HepG2 (cell line): ENCODE data around the gene TBCD. TPM values are rescaled to one million over a fixed set of nuclear protein-coding genes. Genes with fewer than 3 reads are reported as not detected.

Source experiments
- AHDC1 ChIP-seq: sonication (generic); formaldehyde crosslinking; IDR thresholded peaks from 2 replicates; pipeline ENCODE4 v1.5.1; 2020; ENCODE audit warnings: mild to moderate bottlenecking, missing genetic modification reagents, borderline replicate concordance
- BCL6 ChIP-seq: IDR thresholded peaks from 2 replicates; pipeline ENCODE4 v1.6.1; 2016; ENCODE audit warnings: missing genetic modification reagents, missing compliant biosample characterization
- BHLHE40 ChIP-seq: IDR thresholded peaks from 2 replicates; pipeline ENCODE4 v1.6.1; 2011; ENCODE audit warnings: low read length, improper control_type of control experiment
- DRAP1 ChIP-seq: IDR thresholded peaks from 2 replicates; pipeline ENCODE4 v1.6.1; 2016; ENCODE audit warnings: missing genetic modification reagents, missing compliant biosample characterization
- EEA1 ChIP-seq: sonication (generic); formaldehyde crosslinking; IDR thresholded peaks from 2 replicates; pipeline ENCODE4 v1.5.1; 2020; ENCODE audit warnings: mild to moderate bottlenecking, missing genetic modification reagents, borderline replicate concordance
- HHEX ChIP-seq: IDR thresholded peaks from 2 replicates; pipeline ENCODE4 v1.6.1; 2016; ENCODE audit warnings: control low read depth
- HNRNPL ChIP-seq: fragments of 200-400 bp; formaldehyde crosslinking; IDR thresholded peaks from 2 replicates; pipeline ENCODE4 v1.6.1; 2017; ENCODE audit warnings: mild to moderate bottlenecking, low read depth, low read length
- HOXA3 ChIP-seq: sonication (generic); formaldehyde crosslinking; IDR thresholded peaks from 2 replicates; pipeline ENCODE4 v1.5.0; 2020; ENCODE audit warnings: missing genetic modification reagents
- KDM2A ChIP-seq: sonication (generic); formaldehyde crosslinking; IDR thresholded peaks from 2 replicates; pipeline ENCODE4 v1.4.0; 2020; ENCODE audit warnings: low read depth, missing genetic modification reagents, borderline replicate concordance
- KDM5B ChIP-seq: sonication (generic); formaldehyde crosslinking; IDR thresholded peaks from 2 replicates; pipeline ENCODE4 v1.4.0; 2020; ENCODE audit warnings: missing genetic modification reagents, mild to moderate bottlenecking, borderline replicate concordance
- MYC ChIP-seq: sonication (generic); formaldehyde crosslinking; IDR thresholded peaks from 2 replicates; pipeline ENCODE4 v1.9.0; 2021; ENCODE audit warnings: missing genetic modification reagents, borderline replicate concordance
- NBN ChIP-seq: fragments of 450-650 bp; conservative IDR thresholded peaks from 2 replicates; pipeline ENCODE4 v1.6.1; 2017
- PRMT3 ChIP-seq: sonication (generic); formaldehyde crosslinking; IDR thresholded peaks from 2 replicates; pipeline ENCODE4 v1.8.1; 2022; ENCODE audit warnings: low read depth, mild to moderate bottlenecking, moderate library complexity, missing genetic modification reagents, borderline replicate concordance
- SP5 ChIP-seq: IDR thresholded peaks from 2 replicates; pipeline ENCODE4 v1.6.1; 2016; ENCODE audit warnings: low read depth, borderline replicate concordance
- ZBTB3 ChIP-seq: sonication (generic); formaldehyde crosslinking; IDR thresholded peaks from 2 replicates; pipeline ENCODE4 v1.4.0; 2020; ENCODE audit warnings: low read depth, mild to moderate bottlenecking, moderate library complexity, missing genetic modification reagents, borderline replicate concordance
- ZNF18 ChIP-seq: sonication (generic); formaldehyde crosslinking; IDR thresholded peaks from 2 replicates; pipeline ENCODE4 v1.8.0; 2022; ENCODE audit warnings: mild to moderate bottlenecking, missing genetic modification reagents; ENCODE audit not compliant: insufficient replicate concordance
- ZNF263 ChIP-seq: sonication (generic); formaldehyde crosslinking; IDR thresholded peaks from 2 replicates; pipeline ENCODE4 v1.4.0; 2020; ENCODE audit warnings: missing genetic modification reagents
- ZNF460 ChIP-seq: sonication (generic); formaldehyde crosslinking; IDR thresholded peaks from 2 replicates; pipeline ENCODE4 v1.5.1; 2020; ENCODE audit warnings: missing genetic modification reagents, mild to moderate bottlenecking, borderline replicate concordance
- ZNF713 ChIP-seq: sonication (generic); formaldehyde crosslinking; IDR thresholded peaks from 2 replicates; pipeline ENCODE4 v1.4.0; 2020; ENCODE audit warnings: mild to moderate bottlenecking, missing genetic modification reagents
- ZNF781 ChIP-seq: sonication (generic); formaldehyde crosslinking; IDR thresholded peaks from 2 replicates; pipeline ENCODE4 v1.5.1; 2020; ENCODE audit warnings: borderline replicate concordance, mild to moderate bottlenecking, missing genetic modification reagents; ENCODE audit errors: not compliant biosample characterization
- polyA plus RNA-seq, 8 experiments: library from polyadenylated mRNA; depleted of rRNA in 3 of 8; stranded (reverse) in 7 of 8; unstranded in 1 of 8; fragments of >200 nt; fragmentation: Illumina TruSeq in 4 of 8; extraction: Trizol in 4 of 8; gene quantifications; 2 replicates each; pipeline versions ENCODE4 v1.2.1 to v1.2.3, GENCODE V29; 2011 to 2016; ENCODE audit warnings: low read depth in 4 of 8, missing spikeins in 1 of 8, mixed read lengths in 1 of 8; ENCODE audit not compliant: insufficient read depth in 1 of 8
- total RNA-seq, 5 experiments: library from RNA; depleted of rRNA; stranded (reverse); fragments of >200 nt; fragmentation: Illumina TruSeq; extraction: Trizol; gene quantifications; 2 replicates each; pipeline ENCODE4 v1.2.3, GENCODE V29; 2016; ENCODE audit warnings: low read depth in 1 of 5

Gene TBCD
- total and polyA plus RNA-seq, 2 of the 13 experiments (the other 11 are each of a cell fraction or from before 2014, with no cell fraction given): 33.9 to 54.8 TPM

- no peak for TF ChIP-seq AHDC1 (CRISPR knock-in tag)
- no peak for TF ChIP-seq PRMT3 (CRISPR knock-in tag)
- 0 out of 2 replicates have a peak, but pooled peaks have one; percentile 18 for TF ChIP-seq ZNF263 (CRISPR knock-in tag)
- 0 out of 2 replicates have a peak, but pooled peaks have one; percentile 24 for TF ChIP-seq KDM5B (CRISPR knock-in tag)
- 0 out of 2 replicates have a peak, but pooled peaks have one; percentile 30 for TF ChIP-seq HNRNPL
- TF ChIP-seq DRAP1: peak; percentile 22; the same call in 1 of the 2 replicates
- no peak for TF ChIP-seq NBN
- TF ChIP-seq KDM2A (CRISPR knock-in tag): 0 out of 2 replicates have a peak, but pooled peaks have one; percentile 18
- TF ChIP-seq BHLHE40: no peak
- no peak for TF ChIP-seq MYC
- no peak for TF ChIP-seq HHEX (CRISPR knock-in tag)
- TF ChIP-seq SP5: no peak
- no peak for TF ChIP-seq EEA1 (CRISPR knock-in tag)
- no peak for TF ChIP-seq ZNF18 (CRISPR knock-in tag)
- TF ChIP-seq HOXA3 (CRISPR knock-in tag): peak; percentile 46
- no peak for TF ChIP-seq BCL6 (CRISPR knock-in tag)
- no peak for TF ChIP-seq ZNF713 (CRISPR knock-in tag)
- TF ChIP-seq ZBTB3 (CRISPR knock-in tag): no peak
- TF ChIP-seq ZNF460 (CRISPR knock-in tag): no peak
- peak; percentile 46 for TF ChIP-seq ZNF781 (CRISPR knock-in tag)
Observed at GRCh38 chr17:82767041-82767754, 15.3 kb downstream of the TBCD start (continued).
